ENCODE data around the gene ZSWIM4. TPM values are rescaled to one million over a fixed set of nuclear protein-coding genes. Genes with fewer than 3 reads are reported as not detected.
"Not testable (repeated sequence)": the region's sequence is repeated elsewhere in the genome, so short reads cannot be mapped to it uniquely, and the experiment has no call there.

The ZSWIM4 gene
- polyA plus RNA-seq, 3 donors from 2014 or later, result 0.62 to 1.2 TPM; not detected in 1

DNA sequence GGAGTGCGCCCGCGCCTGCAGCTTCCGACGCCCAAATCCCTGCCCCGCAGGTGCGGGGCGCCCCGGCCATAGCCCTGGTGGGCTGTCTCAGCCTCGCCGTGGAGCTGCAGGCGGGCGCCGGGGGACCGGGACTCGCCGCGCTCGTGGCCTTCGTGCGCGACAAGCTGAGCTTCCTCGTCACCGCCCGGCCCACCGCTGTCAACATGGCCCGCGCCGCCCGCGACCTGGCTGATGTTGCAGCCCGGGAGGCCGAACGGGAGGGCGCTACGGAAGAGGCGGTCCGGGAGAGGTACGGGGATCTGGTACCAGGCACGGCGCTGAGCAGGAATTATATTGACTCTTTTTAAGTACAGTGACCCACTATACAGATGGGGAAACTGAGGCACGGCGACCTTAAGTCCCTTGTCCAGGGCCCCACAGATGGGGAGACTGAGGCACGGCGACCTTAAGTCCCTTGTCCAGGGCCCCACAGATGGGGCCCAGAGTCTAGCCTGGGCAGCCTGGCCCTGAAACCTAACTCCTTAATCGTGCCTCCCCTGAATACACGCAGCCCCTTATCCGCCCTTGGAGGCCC is 30.3 kb upstream of the ZSWIM4 start:
- Mint-ChIP-seq H3K9me3 (no peaks in the 10 kb centered on the region), H3K27me3 (ENCODE audit: low read depth in 3 of 3) (no peaks in the 10 kb centered on the region), H3K4me3 (peak overlapping the region; percentile 80 to 88 (median 87)), H3K4me1 (peaks cover 16 to 17% of the 10 kb centered on the region in 2 donors), H3K36me3 (peaks cover 4 to 9% (median 8%) of the 10 kb centered on the region in 3 donors), H3K27ac (peak overlapping the region in 5 of 6 donors; percentile 62 to 91 (median 77))
- peak; percentile 22 to 32 (median 31) for DNase-seq

DNA sequence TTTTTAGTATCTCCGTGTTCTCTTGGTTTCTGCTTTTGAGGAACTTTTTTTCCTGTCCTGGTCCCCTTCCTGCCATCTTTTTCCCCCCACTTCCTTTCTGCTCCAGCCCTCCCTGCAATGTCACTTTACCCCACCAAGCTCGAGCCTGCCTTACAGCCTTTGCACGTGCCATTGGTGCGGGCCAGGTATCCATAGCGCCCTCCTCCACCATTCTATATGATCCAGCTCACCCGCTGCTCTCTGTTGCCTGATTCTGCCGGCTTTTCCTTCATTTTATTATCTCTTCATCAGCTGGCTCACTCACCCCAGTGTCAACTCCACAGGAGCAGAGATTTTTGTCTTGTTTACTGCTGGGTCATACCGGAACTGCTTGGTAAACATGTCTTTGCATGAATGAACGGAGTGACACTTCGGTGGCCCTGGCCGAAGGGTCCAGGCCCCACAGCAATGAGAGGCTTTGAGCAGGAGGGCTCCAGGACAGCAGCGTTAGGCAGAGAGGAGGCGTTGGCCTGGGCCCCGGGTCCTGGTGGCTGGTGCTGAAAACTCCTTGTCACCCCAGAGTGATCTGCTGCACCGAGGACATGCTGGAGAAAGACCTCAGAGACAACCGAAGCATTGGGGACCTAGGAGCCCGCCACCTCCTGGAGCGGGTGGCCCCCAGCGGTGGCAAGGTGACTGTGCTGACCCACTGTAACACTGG is 29.7 kb upstream of the ZSWIM4 start:
- DNase-seq, result no peak
- Mint-ChIP-seq H3K4me1 (peaks cover 16 to 17% of the 10 kb centered on the region in 2 donors), H3K27me3 (ENCODE audit: low read depth in 3 of 3) (no peaks in the 10 kb centered on the region), H3K9me3 (no peaks in the 10 kb centered on the region), H3K36me3 (peaks cover 4 to 11% (median 10%) of the 10 kb centered on the region in 3 donors), H3K4me3 (peak overlapping the region; percentile 80 to 88 (median 87)), H3K27ac (peak overlapping the region in 5 of 6 donors; percentile 62 to 91 (median 77))

DNA sequence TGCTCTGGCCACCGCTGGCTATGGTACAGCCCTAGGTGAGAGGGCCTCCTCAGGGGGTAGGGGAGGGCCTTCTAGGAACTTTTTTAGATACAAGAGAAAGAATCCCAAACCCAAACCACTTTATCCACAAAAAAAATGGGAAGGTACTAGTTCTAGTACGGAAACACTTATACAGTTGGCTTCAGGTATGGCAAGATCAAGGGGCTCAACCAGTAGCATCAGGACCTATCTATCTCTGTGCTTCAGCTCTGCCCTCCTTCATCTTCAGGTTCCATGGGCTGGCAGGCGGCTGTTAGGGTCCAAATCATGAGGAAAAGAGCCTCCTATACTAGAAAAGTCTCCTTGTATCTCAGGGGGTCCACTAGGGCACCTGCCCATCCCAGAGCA is 29.2 kb upstream of the ZSWIM4 start:
- Mint-ChIP-seq H3K4me3 (peak overlapping the region in 4 of 5 donors; percentile 18 to 87 (median 84)), H3K9me3 (no peaks in the 10 kb centered on the region), H3K4me1 (peaks cover 16 to 17% of the 10 kb centered on the region in 2 donors), H3K27ac (peak overlapping the region in 2 of 6 donors; percentile 21 to 81), H3K27me3 (ENCODE audit: low read depth in 3 of 3) (no peaks in the 10 kb centered on the region), H3K36me3 (peaks cover 4 to 11% (median 10%) of the 10 kb centered on the region in 3 donors)
- no peak for DNase-seq

DNA sequence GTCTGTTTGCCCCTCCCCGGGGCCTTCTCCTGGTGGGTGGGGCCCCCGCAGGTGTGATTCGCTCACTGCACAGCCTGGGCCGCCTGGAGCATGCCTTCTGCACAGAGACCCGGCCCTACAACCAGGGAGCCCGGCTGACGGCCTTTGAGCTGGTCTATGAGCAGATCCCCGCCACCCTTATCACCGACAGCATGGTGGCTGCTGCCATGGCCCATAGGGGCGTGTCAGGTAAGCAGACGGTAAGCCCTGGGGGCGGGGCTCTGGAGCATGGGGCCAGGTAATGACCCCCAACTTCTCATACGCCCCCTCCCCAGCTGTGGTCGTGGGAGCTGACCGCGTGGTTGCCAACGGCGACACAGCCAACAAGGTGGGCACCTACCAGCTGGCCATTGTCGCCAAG is 26.7 kb upstream of the ZSWIM4 start:
- no peaks in the 10 kb centered on the region for H3K9me3 Mint-ChIP-seq
- peaks cover 0 to 11% (median 6%) of the 10 kb centered on the region in 3 donors for H3K36me3 Mint-ChIP-seq
- no peak overlapping the region for H3K27ac Mint-ChIP-seq
- H3K27me3 Mint-ChIP-seq (ENCODE audit: low read depth in 3 of 3), result no peaks in the 10 kb centered on the region
- no peak for DNase-seq
- H3K4me3 Mint-ChIP-seq, result no peak overlapping the region
- H3K4me1 Mint-ChIP-seq, result peaks cover 11 to 17% of the 10 kb centered on the region in 2 donors

DNA sequence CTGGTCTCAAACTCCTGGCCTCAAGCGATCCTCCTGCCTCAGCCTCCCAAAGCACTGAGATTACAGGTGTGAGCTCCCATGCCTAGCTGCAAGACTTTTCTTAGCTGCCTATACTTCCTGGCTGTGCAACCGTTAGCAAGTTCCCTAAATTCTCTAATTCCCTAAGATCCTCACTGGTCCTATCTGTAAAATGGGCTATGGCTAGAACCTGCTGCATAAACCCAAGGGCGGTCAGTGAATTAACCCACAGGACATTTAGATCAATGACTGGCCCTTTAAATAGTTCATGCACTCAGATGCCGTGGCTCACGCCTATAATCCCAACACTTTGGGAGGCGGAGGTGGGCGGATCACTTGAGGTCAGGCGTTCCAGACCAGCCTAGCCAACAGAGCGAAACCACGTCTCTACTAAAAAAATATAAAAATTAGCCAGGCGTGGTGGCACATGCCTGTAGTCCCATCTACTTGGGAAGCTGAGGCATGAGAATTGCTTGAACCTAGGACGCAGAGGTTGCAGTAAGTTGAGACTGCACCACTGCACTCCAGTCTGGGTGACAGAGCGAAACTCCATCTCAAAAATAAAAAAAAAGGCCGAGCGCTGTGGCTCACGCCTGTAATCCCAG is 25.1 kb upstream of the ZSWIM4 start:
- H3K4me3 Mint-ChIP-seq, result no peak overlapping the region
- no peaks in the 10 kb centered on the region for H3K9me3 Mint-ChIP-seq
- peaks cover 20 to 22% of the 10 kb centered on the region in 2 donors for H3K4me1 Mint-ChIP-seq
- DNase-seq, result no peak
- H3K27ac Mint-ChIP-seq, result no peak overlapping the region
- peaks cover 0 to 15% (median 6%) of the 10 kb centered on the region in 3 donors for H3K36me3 Mint-ChIP-seq
- peaks cover 0 to 3% (median 3%) of the 10 kb centered on the region in 3 donors for H3K27me3 Mint-ChIP-seq (ENCODE audit: low read depth in 3 of 3)

DNA sequence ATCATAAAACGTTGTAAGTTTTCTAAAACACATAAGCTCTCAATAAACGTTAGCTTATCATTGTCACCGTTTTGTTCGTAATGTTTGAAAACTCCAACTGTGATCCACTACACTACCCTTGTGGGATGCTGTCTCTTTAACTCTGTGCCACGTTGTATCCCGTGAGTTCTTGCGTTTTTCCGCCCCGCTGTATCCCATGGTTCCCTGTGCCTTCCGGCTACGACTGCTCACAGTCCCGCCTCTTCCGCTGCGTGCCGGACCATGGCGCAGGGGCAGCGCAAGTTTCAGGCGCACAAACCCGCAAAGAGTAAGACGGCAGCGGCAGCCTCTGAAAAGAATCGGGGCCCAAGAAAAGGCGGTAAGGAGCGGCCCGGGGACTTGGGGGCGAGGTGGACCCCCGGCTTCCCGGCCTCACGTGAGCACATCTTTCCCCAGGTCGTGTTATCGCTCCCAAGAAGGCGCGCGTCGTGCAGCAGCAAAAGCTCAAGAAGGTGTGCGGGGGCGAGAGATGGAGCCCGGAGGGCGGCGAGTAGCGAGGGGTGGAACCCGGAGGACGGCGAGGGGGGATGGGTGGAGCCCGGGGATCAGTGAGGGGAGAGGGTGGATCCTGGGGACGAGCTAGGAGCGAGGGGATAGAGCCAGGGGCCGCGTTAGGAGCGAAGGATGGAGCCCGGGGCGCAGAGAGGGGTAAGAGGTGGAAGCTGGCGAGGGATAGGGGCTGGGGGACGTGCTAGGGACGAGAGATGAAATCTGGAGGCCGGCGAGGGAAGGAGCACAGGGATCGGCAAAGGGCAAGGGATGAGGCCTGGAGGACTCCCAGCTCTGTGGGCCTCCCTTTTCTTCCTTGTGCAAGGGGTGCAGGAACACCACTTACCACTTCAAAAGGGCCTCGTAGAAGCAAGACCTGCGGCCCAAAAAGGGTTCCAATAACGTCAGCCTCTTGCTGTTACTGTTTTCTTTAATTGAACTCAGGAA is 20.7 kb upstream of the ZSWIM4 start, which contains the start of gene C19orf53:
TSS of gene C19orf53 (plus strand) at position 240 of the 975 bp plus-strand sequence. CDS start at position 262, 22 bp downstream.
- Mint-ChIP-seq H3K27me3 (ENCODE audit: low read depth in 3 of 3) (peaks cover 0 to 5% (median 5%) of the 10 kb centered on the region in 3 donors), H3K4me1 (peaks cover 28% of the 10 kb centered on the region in 2 donors), H3K27ac (peak within 1 kb of the TSS; percentile 85 to 99 (median 96)), H3K9me3 (no peaks in the 10 kb centered on the region), H3K4me3 (peak within 1 kb of the TSS; percentile 94 to 100 (median 98)), H3K36me3 (peaks cover 4 to 25% (median 6%) of the 10 kb centered on the region in 3 donors)
- DNase-seq, result peak; percentile 82 to 86 (median 83)

DNA sequence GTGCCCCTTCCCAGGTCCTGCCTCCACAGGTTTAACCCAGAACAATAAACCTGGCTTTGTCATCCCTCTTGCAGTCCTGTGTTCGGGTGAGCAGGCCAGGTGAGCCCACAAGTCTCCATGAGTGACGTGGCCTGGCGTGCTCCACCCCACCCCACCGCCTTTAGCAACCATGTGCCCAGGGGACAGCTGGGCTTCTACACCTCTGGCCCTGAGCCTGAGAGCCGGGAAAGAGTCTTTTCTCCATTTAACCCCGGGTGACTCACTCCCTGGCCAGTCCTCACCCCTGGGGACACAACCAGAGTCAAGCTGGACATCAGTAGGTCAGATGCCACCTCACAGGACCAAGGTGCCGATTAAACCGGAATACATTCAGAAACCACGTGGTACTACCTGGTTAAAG is 16.8 kb upstream of the ZSWIM4 start:
- H3K4me3 Mint-ChIP-seq, result no peak overlapping the region
- H3K9me3 Mint-ChIP-seq, result no peaks in the 10 kb centered on the region
- H3K4me1 Mint-ChIP-seq, result peaks cover 28% of the 10 kb centered on the region in 2 donors

DNA sequence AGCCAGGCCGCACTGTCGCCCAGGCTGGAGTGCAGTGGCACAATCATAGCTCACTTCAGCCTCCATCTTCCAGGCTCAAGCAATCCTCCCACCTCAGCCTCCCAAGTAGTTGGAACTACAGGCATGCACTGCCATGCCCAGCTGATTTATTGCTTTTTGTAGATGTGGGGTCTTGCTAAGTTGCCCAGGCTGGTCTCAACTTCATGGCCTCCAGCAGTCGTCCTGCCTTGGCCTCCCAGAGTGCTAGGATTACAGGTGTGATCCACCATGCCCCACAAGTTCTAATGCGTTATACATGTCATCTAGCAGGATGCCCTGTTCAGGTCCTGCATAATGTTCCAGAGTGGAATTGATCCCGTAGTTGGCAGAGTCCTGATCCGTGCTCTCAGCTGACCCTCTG is 16.4 kb upstream of the ZSWIM4 start:
- no peak for DNase-seq
- H3K27me3 Mint-ChIP-seq (ENCODE audit: low read depth in 3 of 3), result peaks cover 6 to 9% (median 7%) of the 10 kb centered on the region in 3 donors
- H3K4me3 Mint-ChIP-seq, result no peak overlapping the region
- H3K4me1 Mint-ChIP-seq, result peaks cover 26 to 27% of the 10 kb centered on the region in 2 donors
- H3K36me3 Mint-ChIP-seq, result peaks cover 3 to 17% (median 4%) of the 10 kb centered on the region in 3 donors
- H3K27ac Mint-ChIP-seq, result peak overlapping the region in 2 of 6 donors; percentile 53 to 59
- H3K9me3 Mint-ChIP-seq, result no peaks in the 10 kb centered on the region

More for the DNA sequence above, 16.8 kb upstream of the ZSWIM4 start:
- no peak overlapping the region for H3K27ac Mint-ChIP-seq
- no peak for DNase-seq
- H3K36me3 Mint-ChIP-seq, result peaks cover 3 to 17% (median 4%) of the 10 kb centered on the region in 3 donors
- H3K27me3 Mint-ChIP-seq (ENCODE audit: low read depth in 3 of 3), result peaks cover 4 to 9% (median 7%) of the 10 kb centered on the region in 3 donors

DNA sequence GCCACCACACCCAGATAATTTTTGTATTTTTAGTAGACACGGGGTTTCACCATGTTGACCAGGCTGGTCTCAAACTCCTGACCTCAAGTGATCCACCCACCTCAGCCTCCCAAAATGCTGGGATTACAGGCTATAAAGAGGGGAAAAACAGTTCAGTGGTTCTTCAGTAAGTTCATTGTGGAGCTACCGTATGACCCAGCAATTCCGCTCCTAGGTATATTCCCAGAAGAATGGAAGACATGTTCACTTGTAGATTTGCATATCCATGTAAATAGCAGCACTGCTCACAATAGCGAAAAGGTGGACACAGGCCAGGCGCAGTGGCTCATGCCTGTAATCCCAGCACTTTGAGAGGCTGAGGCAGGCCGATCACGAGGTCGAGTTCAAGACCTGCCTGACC is 15.4 kb upstream of the ZSWIM4 start:
- H3K27me3 Mint-ChIP-seq (ENCODE audit: low read depth in 3 of 3); DNase-seq; H3K4me3 Mint-ChIP-seq; H3K9me3 Mint-ChIP-seq: not testable (repeated sequence)
- H3K4me1 Mint-ChIP-seq, result peaks cover 21% of the 10 kb centered on the region in 2 donors
- peak overlapping the region in 1 of 6 donors; percentile 41 for H3K27ac Mint-ChIP-seq
- peaks cover 3 to 14% (median 4%) of the 10 kb centered on the region in 3 donors for H3K36me3 Mint-ChIP-seq

DNA sequence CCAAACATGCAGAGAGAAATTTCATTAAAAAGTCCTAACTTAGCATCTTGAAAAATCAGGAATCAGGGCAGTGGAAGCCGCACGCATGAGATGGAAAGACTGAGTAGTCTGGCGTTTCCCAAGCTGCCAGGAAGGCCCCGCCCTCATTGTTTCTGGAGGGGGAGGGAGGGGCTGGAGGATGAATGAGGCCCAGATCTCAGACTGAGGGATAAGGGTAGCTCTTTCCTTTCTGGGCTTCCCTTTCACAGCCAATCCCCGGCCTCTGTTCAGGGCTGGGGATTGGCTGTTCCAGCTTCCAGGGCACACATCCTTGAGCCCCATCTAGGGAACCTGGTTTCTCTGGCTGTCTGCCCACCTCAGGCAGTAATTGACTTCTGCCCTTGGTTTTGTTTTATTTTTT is 13.7 kb upstream of the ZSWIM4 start:
- peaks cover 12 to 13% of the 10 kb centered on the region in 2 donors for H3K4me1 Mint-ChIP-seq

DNA sequence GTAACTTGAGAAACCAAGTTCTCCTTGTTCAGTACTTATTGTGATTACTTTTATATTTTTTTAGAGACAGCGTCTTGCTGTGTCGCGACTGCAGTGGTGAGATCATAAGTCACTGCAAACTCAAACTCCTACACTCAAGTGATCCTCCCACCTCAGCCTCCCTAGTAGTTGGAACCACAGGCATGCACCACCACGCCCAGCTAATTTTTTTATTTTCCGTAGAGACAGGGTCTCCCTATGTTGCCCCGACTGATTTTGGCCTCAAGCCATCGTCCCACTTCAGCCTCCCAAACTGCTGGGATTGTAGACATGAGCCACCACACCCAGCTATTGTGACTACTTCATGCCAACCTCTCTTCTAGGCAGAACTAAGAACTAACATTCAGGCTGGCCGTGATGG is 12.7 kb upstream of the ZSWIM4 start:
- Mint-ChIP-seq H3K27ac (no peak overlapping the region), H3K27me3 (ENCODE audit: low read depth in 3 of 3) (peaks cover 7 to 9% (median 7%) of the 10 kb centered on the region in 3 donors), H3K9me3 (no peaks in the 10 kb centered on the region), H3K36me3 (peaks cover 0 to 9% (median 0%) of the 10 kb centered on the region in 3 donors), H3K4me1 (peaks cover 13% of the 10 kb centered on the region in 2 donors), H3K4me3 (no peak overlapping the region)
- DNase-seq, result no peak

More for the DNA sequence above, 13.7 kb upstream of the ZSWIM4 start:
- H3K9me3 Mint-ChIP-seq, result no peaks in the 10 kb centered on the region
- no peak overlapping the region for H3K4me3 Mint-ChIP-seq
- H3K27ac Mint-ChIP-seq, result no peak overlapping the region
- peaks cover 4 to 8% (median 6%) of the 10 kb centered on the region in 3 donors for H3K27me3 Mint-ChIP-seq (ENCODE audit: low read depth in 3 of 3)
- no peak for DNase-seq
- peaks cover 2 to 12% (median 3%) of the 10 kb centered on the region in 3 donors for H3K36me3 Mint-ChIP-seq

DNA sequence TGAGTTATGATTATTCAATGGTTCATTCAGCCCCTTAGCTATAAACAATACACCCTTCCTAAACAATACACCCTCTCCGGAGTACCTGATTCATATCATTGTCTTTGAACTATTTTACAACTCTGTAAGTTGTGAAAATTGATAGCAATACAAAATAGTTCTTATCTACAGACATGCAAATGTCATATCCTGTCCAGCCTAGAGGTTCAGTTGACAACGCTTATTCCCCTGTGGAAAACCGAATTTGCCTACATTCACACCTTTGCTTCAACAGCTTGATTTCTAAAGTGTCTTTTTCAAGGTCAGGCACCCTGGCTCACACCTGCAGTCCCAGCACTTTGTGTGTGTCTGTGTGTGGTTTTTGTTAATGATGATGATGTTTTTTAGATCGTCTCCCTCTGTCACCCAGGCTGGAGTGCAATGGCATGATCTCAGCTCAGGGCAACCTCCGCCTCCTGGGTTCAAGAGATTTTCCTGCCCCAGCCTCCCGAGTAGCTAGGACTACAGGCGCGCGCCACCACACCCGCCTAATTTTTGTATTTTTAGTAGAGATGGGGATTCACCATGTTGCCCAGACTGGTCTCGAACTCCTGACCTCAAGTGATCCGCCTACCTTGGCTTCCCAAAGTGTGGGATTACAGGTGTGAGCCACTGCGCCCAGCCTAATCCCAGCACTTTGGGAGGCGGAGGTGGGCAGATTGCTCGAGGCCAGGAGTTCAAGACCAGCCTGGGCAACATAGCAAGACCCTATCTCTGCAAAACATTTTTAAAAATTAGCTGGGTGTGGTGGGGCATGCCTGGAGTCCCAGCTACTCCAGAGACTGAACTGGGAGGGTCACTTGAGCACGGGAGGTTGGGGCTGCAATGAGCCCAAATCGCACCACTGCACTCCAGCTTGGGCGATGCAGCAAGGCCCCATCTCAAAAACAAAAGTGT is 11.4 kb upstream of the ZSWIM4 start:
- H3K4me1 Mint-ChIP-seq, result peaks cover 24 to 25% of the 10 kb centered on the region in 2 donors
- no peak overlapping the region for H3K4me3 Mint-ChIP-seq
- H3K27me3 Mint-ChIP-seq (ENCODE audit: low read depth in 3 of 3), result peaks cover 11 to 12% (median 11%) of the 10 kb centered on the region in 3 donors
- H3K27ac Mint-ChIP-seq, result no peak overlapping the region
- H3K36me3 Mint-ChIP-seq, result peaks cover 0 to 6% (median 0%) of the 10 kb centered on the region in 3 donors
- no peaks in the 10 kb centered on the region for H3K9me3 Mint-ChIP-seq
- DNase-seq, result no peak

Data from immature natural killer cell (primary cell).